ENCODE data around the gene ARFGEF3. TPM values are rescaled to one million over a fixed set of nuclear protein-coding genes. Genes with fewer than 3 reads are reported as not detected.
"Not testable (repeated sequence)": the region's sequence is repeated elsewhere in the genome, so short reads cannot be mapped to it uniquely, and the experiment has no call there.

Gene ARFGEF3
- total RNA-seq, 5 donors from 2014 or later (not counting 1 experiment from before 2014, with no cell fraction given): 0.09 to 0.12 (median 0.10) TPM; not detected in 2

DNA sequence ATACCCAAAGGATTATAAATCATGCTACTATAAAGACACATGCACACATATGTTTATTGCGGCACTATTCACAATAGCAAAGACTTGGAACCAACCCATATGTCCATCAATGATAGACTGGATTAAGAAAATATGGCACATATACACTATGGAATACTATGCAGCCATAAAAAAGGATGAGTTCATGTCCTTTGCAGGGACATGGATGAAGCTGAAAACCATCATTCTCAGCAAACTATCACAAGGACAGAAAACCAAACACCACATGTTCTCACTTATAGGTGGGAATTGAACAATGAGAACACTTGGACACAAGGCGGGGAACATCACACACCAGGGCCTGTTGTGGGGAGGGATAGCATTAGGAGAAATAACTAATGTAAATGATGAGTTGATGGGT, 50.8 kb downstream of the ARFGEF3 start:
- WGBS (ENCODE audit: insufficient coverage): 100% methylated on average over 1 of the region's 2 CpGs
- POLR2A ChIA-PET: not testable (repeated sequence)

DNA sequence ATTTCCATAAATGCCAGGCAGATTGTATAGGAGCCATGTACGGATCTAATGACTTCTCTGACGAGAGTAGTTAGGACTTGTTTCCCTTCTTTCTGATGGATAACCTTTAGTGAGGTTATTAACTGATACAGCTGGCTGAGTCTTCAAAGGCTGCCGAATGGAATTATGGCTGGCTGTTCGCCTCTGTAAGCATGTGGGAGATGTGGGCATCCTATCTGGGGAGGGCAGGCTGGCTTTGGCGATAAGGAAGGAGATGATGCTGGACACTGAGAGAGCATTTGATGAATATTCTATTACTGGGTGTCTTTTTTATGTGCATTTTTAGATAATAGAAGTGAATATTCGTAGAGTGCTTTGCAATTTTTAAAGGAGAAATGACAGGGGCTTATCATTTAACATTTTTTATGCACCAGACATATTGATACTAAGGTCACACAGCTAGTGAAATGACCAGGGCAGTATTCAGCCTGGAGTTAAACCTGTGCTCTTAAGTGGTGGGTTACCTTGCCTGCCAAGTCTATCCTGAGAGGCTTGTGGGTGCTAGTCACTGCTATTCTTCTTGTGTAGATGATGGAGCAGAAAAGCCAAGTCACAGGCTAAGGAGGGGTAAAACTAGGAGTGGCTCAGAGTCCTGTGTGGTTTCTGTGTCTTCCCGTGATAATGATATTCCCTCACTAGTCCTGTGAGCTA, 53.5 kb downstream of the ARFGEF3 start:
- Mint-ChIP-seq H3K4me1 (no peaks in the 10 kb centered on the region), H3K27ac (no peak overlapping the region), H3K9me3 (no peaks in the 10 kb centered on the region), H3K36me3 (no peaks in the 10 kb centered on the region), H3K4me3 (no peak overlapping the region), H3K27me3 (peaks cover 31 to 36% of the 10 kb centered on the region in 2 donors)
- Histone ChIP-seq H3K9me3 (no peaks in the 10 kb centered on the region), H3K27me3 (replicated peaks in 1 of 2; ENCODE audit: control insufficient read depth in 2 of 2, extremely low read depth in 1 of 2, insufficient read depth in 2 of 2, low read length in 1 of 2) (peaks cover 0 to 5% of the 10 kb centered on the region in 2 experiments), H3K36me3 (ENCODE audit: control insufficient read depth in 2 of 2, extremely low read depth in 1 of 2, insufficient read depth in 1 of 2, low read length in 1 of 2) (no peaks in the 10 kb centered on the region), H3K4me1 (ENCODE audit: control insufficient read depth in 1 of 2, extremely low read depth in 1 of 2, insufficient read depth in 2 of 2, low read length in 2 of 2) (no peaks in the 10 kb centered on the region), H3K27ac (ENCODE audit: low read length) (no peak overlapping the region), H3K4me3 (ENCODE audit: control insufficient read depth in 1 of 2, extremely low read depth in 1 of 2, low read length in 1 of 2) (no peak overlapping the region)
- ChIA-PET POLR2A (no interaction called here), CTCF (interaction anchor here in 1 of 2 donors (0.6 kb wide), 1 partner anchor 40 kb away, joined by 3 read pairs; no protein-coding TSS in a partner anchor)
- DNase-seq (no peak), ATAC-seq (replicated peaks in 1 of 4) (no peak)
- 72% methylated on average over 5 of the region's 7 CpGs for WGBS (ENCODE audit: insufficient coverage)

More for the DNA sequence above, 50.8 kb downstream of the ARFGEF3 start:
- not testable (repeated sequence) for H3K4me1 Mint-ChIP-seq; H3K4me3 Mint-ChIP-seq; H3K4me1 ChIP-seq (ENCODE audit: control insufficient read depth in 1 of 2, extremely low read depth in 1 of 2, insufficient read depth in 2 of 2, low read length in 2 of 2); H3K36me3 Mint-ChIP-seq; H3K27ac Mint-ChIP-seq; H3K27me3 ChIP-seq (replicated peaks in 1 of 2; ENCODE audit: control insufficient read depth in 2 of 2, extremely low read depth in 1 of 2, insufficient read depth in 2 of 2, low read length in 1 of 2); H3K9me3 Mint-ChIP-seq; H3K27ac ChIP-seq (ENCODE audit: low read length); H3K36me3 ChIP-seq (ENCODE audit: control insufficient read depth in 2 of 2, extremely low read depth in 1 of 2, insufficient read depth in 1 of 2, low read length in 1 of 2); DNase-seq; ATAC-seq (replicated peaks in 1 of 4); H3K9me3 ChIP-seq; H3K4me3 ChIP-seq (ENCODE audit: control insufficient read depth in 1 of 2, extremely low read depth in 1 of 2, low read length in 1 of 2)
- CTCF ChIA-PET: interaction anchor here in 1 of 2 donors (0.5 kb wide), 1 partner anchor 296 kb away, joined by 3 read pairs; no protein-coding TSS in a partner anchor
- H3K27me3 Mint-ChIP-seq: peaks cover 25 to 29% of the 10 kb centered on the region in 2 donors

GRCh38 chr6:138218449-138218848, 56.7 kb downstream of the ARFGEF3 start, which contains the start of gene PBOV1:
TSS of gene PBOV1 (minus strand) at chr6:138218491. CDS start at chr6:138218395, 96 bp downstream.
- POLR2A ChIA-PET: interaction anchor here in 1 of 2 donors (0.5 kb wide), 1 partner anchor 17 kb away, joined by 3 read pairs; no protein-coding TSS in a partner anchor

GRCh38 chr6:138219398-138219797, 57.7 kb downstream of the ARFGEF3 start:
- Mint-ChIP-seq H3K9me3 (no peaks in the 10 kb centered on the region), H3K27me3 (peaks cover 25 to 45% of the 10 kb centered on the region in 2 donors), H3K4me1 (no peaks in the 10 kb centered on the region), H3K4me3 (no peak overlapping the region), H3K36me3 (no peaks in the 10 kb centered on the region), H3K27ac (no peak overlapping the region)
- 92% methylated on average over 1 of the region's 3 CpGs for WGBS (ENCODE audit: insufficient coverage)
- ChIA-PET CTCF (no interaction called here), POLR2A (no interaction called here)
- no peak overlapping the region for H3K4me3 ChIP-seq (ENCODE audit: control insufficient read depth in 1 of 2, extremely low read depth in 1 of 2, low read length in 1 of 2)
- no peaks in the 10 kb centered on the region for H3K9me3 ChIP-seq
- ATAC-seq (replicated peaks in 1 of 4) (no peak), DNase-seq (no peak)
- no peaks in the 10 kb centered on the region for H3K4me1 ChIP-seq (ENCODE audit: control insufficient read depth in 1 of 2, extremely low read depth in 1 of 2, insufficient read depth in 2 of 2, low read length in 2 of 2)
- H3K27ac ChIP-seq (ENCODE audit: low read length): no peak overlapping the region
- no peaks in the 10 kb centered on the region for H3K36me3 ChIP-seq (ENCODE audit: control insufficient read depth in 2 of 2, extremely low read depth in 1 of 2, insufficient read depth in 1 of 2, low read length in 1 of 2)
- peaks cover 0 to 2% of the 10 kb centered on the region in 2 experiments for H3K27me3 ChIP-seq (replicated peaks in 1 of 2; ENCODE audit: control insufficient read depth in 2 of 2, extremely low read depth in 1 of 2, insufficient read depth in 2 of 2, low read length in 1 of 2)

More at GRCh38 chr6:138218449-138218848, 56.7 kb downstream of the ARFGEF3 start, which contains the start of gene PBOV1:
- no peaks in the 10 kb centered on the region for H3K36me3 Mint-ChIP-seq
- no peak within 1 kb of the TSS for H3K27ac Mint-ChIP-seq
- no peak within 1 kb of the TSS for H3K4me3 Mint-ChIP-seq
- H3K27me3 ChIP-seq (replicated peaks in 1 of 2; ENCODE audit: control insufficient read depth in 2 of 2, extremely low read depth in 1 of 2, insufficient read depth in 2 of 2, low read length in 1 of 2): peaks cover 0 to 2% of the 10 kb centered on the region in 2 experiments
- no peaks in the 10 kb centered on the region for H3K36me3 ChIP-seq (ENCODE audit: control insufficient read depth in 2 of 2, extremely low read depth in 1 of 2, insufficient read depth in 1 of 2, low read length in 1 of 2)
- peaks cover 25 to 43% of the 10 kb centered on the region in 2 donors for H3K27me3 Mint-ChIP-seq
- ATAC-seq (replicated peaks in 1 of 4) (no peak), DNase-seq (no peak)
- no peaks in the 10 kb centered on the region for H3K4me1 ChIP-seq (ENCODE audit: control insufficient read depth in 1 of 2, extremely low read depth in 1 of 2, insufficient read depth in 2 of 2, low read length in 2 of 2)
- no peak within 1 kb of the TSS for H3K27ac ChIP-seq (ENCODE audit: low read length)
- CTCF ChIA-PET: no interaction called here
- WGBS (ENCODE audit: insufficient coverage): no CpG with 5 or more reads among the region's 2 CpGs
- H3K4me3 ChIP-seq (ENCODE audit: control insufficient read depth in 1 of 2, extremely low read depth in 1 of 2, low read length in 1 of 2): no peak within 1 kb of the TSS
- no peaks in the 10 kb centered on the region for H3K4me1 Mint-ChIP-seq
- H3K9me3 ChIP-seq: no peaks in the 10 kb centered on the region
- H3K9me3 Mint-ChIP-seq: no peaks in the 10 kb centered on the region

DNA sequence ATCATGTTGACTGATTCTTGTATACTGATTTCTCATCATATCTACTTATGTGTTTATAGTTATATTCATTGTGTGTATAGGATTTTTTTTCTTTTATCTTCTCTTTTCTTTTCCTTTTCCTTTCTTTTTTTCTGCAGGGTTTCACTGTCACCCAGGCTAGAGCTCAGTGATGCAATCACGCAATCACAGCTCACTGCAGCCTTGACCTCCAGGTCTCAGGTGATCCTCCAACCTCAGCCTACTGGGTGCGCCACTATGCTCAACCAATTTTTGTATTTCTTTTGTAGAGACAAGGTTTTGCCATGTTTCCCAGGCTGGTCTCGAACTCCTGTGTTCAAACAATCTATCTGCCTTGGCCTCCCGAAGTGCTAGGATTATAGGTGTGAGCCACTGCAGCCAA, 58.2 kb downstream of the ARFGEF3 start:
- Mint-ChIP-seq H3K4me3 (no peak overlapping the region), H3K27ac (no peak overlapping the region), H3K4me1 (no peaks in the 10 kb centered on the region), H3K27me3 (peaks cover 24 to 46% of the 10 kb centered on the region in 2 donors), H3K9me3 (no peaks in the 10 kb centered on the region), H3K36me3 (no peaks in the 10 kb centered on the region)
- CTCF ChIA-PET: no interaction called here
- no peaks in the 10 kb centered on the region for H3K36me3 ChIP-seq (ENCODE audit: control insufficient read depth in 2 of 2, extremely low read depth in 1 of 2, insufficient read depth in 1 of 2, low read length in 1 of 2)
- 100% methylated on average over 1 of the region's 4 CpGs for WGBS (ENCODE audit: insufficient coverage)
- DNase-seq: no peak
- H3K9me3 ChIP-seq: no peaks in the 10 kb centered on the region
- no peak overlapping the region for H3K27ac ChIP-seq (ENCODE audit: low read length)
- ATAC-seq (replicated peaks in 1 of 4): no peak
- H3K27me3 ChIP-seq (replicated peaks in 1 of 2; ENCODE audit: control insufficient read depth in 2 of 2, extremely low read depth in 1 of 2, insufficient read depth in 2 of 2, low read length in 1 of 2): peaks cover 0 to 2% of the 10 kb centered on the region in 2 experiments
- POLR2A ChIA-PET: no interaction called here
- no peak overlapping the region for H3K4me3 ChIP-seq (ENCODE audit: control insufficient read depth in 1 of 2, extremely low read depth in 1 of 2, low read length in 1 of 2)
- no peaks in the 10 kb centered on the region for H3K4me1 ChIP-seq (ENCODE audit: control insufficient read depth in 1 of 2, extremely low read depth in 1 of 2, insufficient read depth in 2 of 2, low read length in 2 of 2)

DNA sequence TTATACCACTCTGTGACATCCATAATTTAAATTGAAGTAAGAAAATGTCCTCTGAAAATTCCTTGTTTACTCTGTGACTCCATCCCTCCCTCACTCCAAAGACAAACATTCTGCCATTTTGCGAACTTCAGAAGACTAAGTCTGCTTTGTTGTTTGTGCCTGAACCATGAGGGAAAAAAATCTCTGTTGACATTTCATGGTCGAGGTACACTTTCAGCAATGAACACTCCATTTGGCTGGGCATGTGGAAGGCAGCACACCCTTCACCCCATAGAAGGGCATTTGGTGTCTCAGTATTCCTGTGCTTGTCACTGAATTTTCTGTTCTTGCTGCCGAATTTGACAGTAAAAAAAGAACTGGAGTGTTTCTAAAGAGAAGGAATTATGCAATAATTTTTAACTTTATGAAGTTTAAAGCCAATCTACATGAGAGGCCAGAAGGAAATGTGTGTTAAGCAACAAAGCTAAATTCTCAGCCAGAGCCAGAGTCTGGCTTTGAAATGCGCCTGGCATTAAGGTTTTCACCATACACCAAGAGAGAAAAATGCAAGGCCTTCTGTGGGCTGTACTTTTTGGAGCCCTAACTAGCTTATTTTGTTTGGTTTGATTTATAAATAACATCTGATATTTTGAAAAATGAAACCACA, 61.3 kb downstream of the ARFGEF3 start:
- ChIA-PET POLR2A (no interaction called here), CTCF (no interaction called here)
- Mint-ChIP-seq H3K4me3 (no peak overlapping the region), H3K36me3 (no peaks in the 10 kb centered on the region), H3K4me1 (no peaks in the 10 kb centered on the region), H3K27me3 (peaks cover 10 to 21% of the 10 kb centered on the region in 2 donors), H3K9me3 (no peaks in the 10 kb centered on the region), H3K27ac (no peak overlapping the region)
- Histone ChIP-seq H3K4me1 (ENCODE audit: control insufficient read depth in 1 of 2, extremely low read depth in 1 of 2, insufficient read depth in 2 of 2, low read length in 2 of 2) (no peaks in the 10 kb centered on the region), H3K27ac (ENCODE audit: low read length) (no peak overlapping the region), H3K4me3 (ENCODE audit: control insufficient read depth in 1 of 2, extremely low read depth in 1 of 2, low read length in 1 of 2) (no peak overlapping the region), H3K36me3 (ENCODE audit: control insufficient read depth in 2 of 2, extremely low read depth in 1 of 2, insufficient read depth in 1 of 2, low read length in 1 of 2) (no peaks in the 10 kb centered on the region), H3K27me3 (replicated peaks in 1 of 2; ENCODE audit: control insufficient read depth in 2 of 2, extremely low read depth in 1 of 2, insufficient read depth in 2 of 2, low read length in 1 of 2) (peaks cover 0 to 2% of the 10 kb centered on the region in 2 experiments), H3K9me3 (no peaks in the 10 kb centered on the region)
- no CpG with 5 or more reads among the region's 4 CpGs for WGBS (ENCODE audit: insufficient coverage)
- ATAC-seq (replicated peaks in 1 of 4) (no peak), DNase-seq (no peak)
